ENCODE data around the gene ACSF2.

GRCh38 chr17:50514388-50514787 lies 88.4 kb downstream of the ACSF2 start:
- no peak for TF ChIP-seq CTCF (conservative IDR thresholded peaks at IDR 0.05 in 1 of 2, IDR thresholded peaks at IDR 0.05 in 1 of 2; ENCODE audit: extremely low read depth in 1 of 2, insufficient read depth in 1 of 2, low read depth in 1 of 2, low read length in 2 of 2)
- TF ChIP-seq EZH2 (IDR thresholded peaks at IDR 0.05; ENCODE audit: borderline replicate concordance, low read length): no peak
